Adrenal gland (tissue), 12 donors: ENCODE results near the gene COMMD1. TPM values are rescaled to one million over a fixed set of nuclear protein-coding genes. Genes with fewer than 3 reads are reported as not detected.
"Not testable (repeated sequence)": the region's sequence is repeated elsewhere in the genome, so short reads cannot be mapped to it uniquely, and the experiment has no call there.

Experiments
- DNase-seq, 7 donors: peaks; one replicate each; pipeline ENCODE4 v3.0.0-alpha.2; 2019 to 2020
- H3K27ac ChIP-seq, 5 donors: fragments of 200-600 bp; sonication (generic) in 4 of 5; 1 replicate in 3 of 5; 2 replicates in 2 of 5; pipeline versions ENCODE4 v1.5.1 to v1.8.0; 2016 to 2020; ENCODE audit warnings: mild to moderate bottlenecking in 1 of 5
- H3K27me3 ChIP-seq: fragments of 200-600 bp; 2 replicates; pipeline ENCODE4 v1.8.0; 2021
- H3K36me3 ChIP-seq, 2 donors: fragments of 200-600 bp; replicated peaks in 1 of 2; 1 replicate in 1 of 2; 2 replicates in 1 of 2; pipeline versions ENCODE4 v1.5.1 to v1.8.0; 2018 to 2022
- H3K4me1 ChIP-seq, 2 donors: fragments of 200-600 bp; replicated peaks in 1 of 2; 1 replicate in 1 of 2; 2 replicates in 1 of 2; pipeline versions ENCODE4 v1.5.1 to v1.8.0; 2018 to 2021
- H3K4me3 ChIP-seq, 4 donors: fragments of 200-600 bp; sonication (generic) in 3 of 4; one replicate each; pipeline ENCODE4 v1.5.1; 2016 to 2018
- H3K9me3 ChIP-seq, 3 donors: fragments of 200-600 bp; sonication (generic) in 1 of 3; replicated peaks in 1 of 3; 1 replicate in 2 of 3; 2 replicates in 1 of 3; pipeline versions ENCODE4 v1.5.1 to v1.8.0; 2016 to 2021
- POLR2A ChIP-seq, 2 donors: fragments of 450-650 bp; IDR thresholded peaks; one replicate each; pipeline ENCODE4 v1.6.1; 2017; ENCODE audit warnings: antibody characterized with exemption in 2 of 2, mild to moderate bottlenecking in 2 of 2, moderate library complexity in 1 of 2
- WGBS, 4 donors: extraction: QIAGEN DNeasy Blood & Tissue Kit in 2 of 4; methylation state at CpG; one replicate each; pipeline versions ENCODE4 v1.1.5 to v1.1.7; 2013 to 2017; 5-methylcytosine and 5-hydroxymethylcytosine counted together
- intact Hi-C, 2 donors: fragments of 100-400 bp; cut with DNase I; formaldehyde crosslinking; loops; one replicate each; pipeline versions ENCODE4 v1.14.1 to v1.15.0; 2022 to 2023
- polyA plus RNA-seq, 3 donors: library from polyadenylated mRNA; stranded (reverse); fragments of 200-250 nt in 2 of 3; fragments of 350-450 nt in 1 of 3; fragmentation: Illumina TruSeq in 1 of 3; extraction: RNeasy Lipid Tissue Mini Kit (QIAGEN cat#74804) in 1 of 3; gene quantifications; one replicate each; pipeline ENCODE4 v1.2.3, GENCODE V29; 2013 to 2014
- total RNA-seq, 9 donors: library from RNA; depleted of rRNA in 4 of 9; stranded (reverse); fragments of >200 nt in 4 of 9; fragments of 120-200 nt in 1 of 9; fragmentation: NEBNext Ultra II Directional in 1 of 9; extraction: Animal tissue kit (Norgen Biotek cat#: 25700) in 1 of 9; gene quantifications; one replicate each; pipeline versions ENCODE4 v1.1.0 to v1.2.4, GENCODE V29; 2013 to 2023
- TF ChIP-seq, protein P1 (sequence below), 6 experiments: fragments of 450-650 bp in 4 of 6; fragments of 200-600 bp in 2 of 6; sonication (generic) in 1 of 6; IDR thresholded peaks; 1 replicate in 5 of 6; 2 replicates in 1 of 6; pipeline versions ENCODE4 v1.5.1 to v1.8.0; 2016 to 2021; ENCODE audit warnings: antibody characterized with exemption in 6 of 6, mild to moderate bottlenecking in 2 of 6, moderate library complexity in 1 of 6
- donor health status: healthy with polysubstance abuse.
- donor health status: Bipolar disorder and iron deficiency.
- donor health status: DM: yes; HTN: yes; CAD: no.
- donor health status: DM: no; HTN: no; CAD: no.
- donor health status: DM: no; HTN: no; CAD: no.
- donor health status: DM: yes; HTN: yes; CAD: no.

COMMD1 gene
- total and polyA plus RNA-seq, 12 donors = 35.5 to 89.9 (median 55.4) TPM

- WGBS, 4 donors = 78 to 83% (median 81%) methylated on average over 3 to 6 of the region's 6 CpGs
- intact Hi-C loops = no loop called here
- H3K27me3 ChIP-seq = no peaks in the 10 kb centered on the region
- H3K4me3 ChIP-seq = no peak overlapping the region
- H3K27ac ChIP-seq = no peak overlapping the region
- H3K4me1 ChIP-seq = no peaks in the 10 kb centered on the region
- H3K36me3 ChIP-seq = no peaks in the 10 kb centered on the region
- H3K9me3 ChIP-seq = no peaks in the 10 kb centered on the region
- DNase-seq = no peak
- TF ChIP-seq POLR2A (IDR thresholded peaks at IDR 0.05) = no peak
- TF ChIP-seq, protein P1, sequence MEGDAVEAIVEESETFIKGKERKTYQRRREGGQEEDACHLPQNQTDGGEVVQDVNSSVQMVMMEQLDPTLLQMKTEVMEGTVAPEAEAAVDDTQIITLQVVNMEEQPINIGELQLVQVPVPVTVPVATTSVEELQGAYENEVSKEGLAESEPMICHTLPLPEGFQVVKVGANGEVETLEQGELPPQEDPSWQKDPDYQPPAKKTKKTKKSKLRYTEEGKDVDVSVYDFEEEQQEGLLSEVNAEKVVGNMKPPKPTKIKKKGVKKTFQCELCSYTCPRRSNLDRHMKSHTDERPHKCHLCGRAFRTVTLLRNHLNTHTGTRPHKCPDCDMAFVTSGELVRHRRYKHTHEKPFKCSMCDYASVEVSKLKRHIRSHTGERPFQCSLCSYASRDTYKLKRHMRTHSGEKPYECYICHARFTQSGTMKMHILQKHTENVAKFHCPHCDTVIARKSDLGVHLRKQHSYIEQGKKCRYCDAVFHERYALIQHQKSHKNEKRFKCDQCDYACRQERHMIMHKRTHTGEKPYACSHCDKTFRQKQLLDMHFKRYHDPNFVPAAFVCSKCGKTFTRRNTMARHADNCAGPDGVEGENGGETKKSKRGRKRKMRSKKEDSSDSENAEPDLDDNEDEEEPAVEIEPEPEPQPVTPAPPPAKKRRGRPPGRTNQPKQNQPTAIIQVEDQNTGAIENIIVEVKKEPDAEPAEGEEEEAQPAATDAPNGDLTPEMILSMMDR (IDR thresholded peaks at IDR 0.05) = no peak
Measured at GRCh38 chr2:62156861-62157496, 251.5 kb downstream of the COMMD1 start.

DNA sequence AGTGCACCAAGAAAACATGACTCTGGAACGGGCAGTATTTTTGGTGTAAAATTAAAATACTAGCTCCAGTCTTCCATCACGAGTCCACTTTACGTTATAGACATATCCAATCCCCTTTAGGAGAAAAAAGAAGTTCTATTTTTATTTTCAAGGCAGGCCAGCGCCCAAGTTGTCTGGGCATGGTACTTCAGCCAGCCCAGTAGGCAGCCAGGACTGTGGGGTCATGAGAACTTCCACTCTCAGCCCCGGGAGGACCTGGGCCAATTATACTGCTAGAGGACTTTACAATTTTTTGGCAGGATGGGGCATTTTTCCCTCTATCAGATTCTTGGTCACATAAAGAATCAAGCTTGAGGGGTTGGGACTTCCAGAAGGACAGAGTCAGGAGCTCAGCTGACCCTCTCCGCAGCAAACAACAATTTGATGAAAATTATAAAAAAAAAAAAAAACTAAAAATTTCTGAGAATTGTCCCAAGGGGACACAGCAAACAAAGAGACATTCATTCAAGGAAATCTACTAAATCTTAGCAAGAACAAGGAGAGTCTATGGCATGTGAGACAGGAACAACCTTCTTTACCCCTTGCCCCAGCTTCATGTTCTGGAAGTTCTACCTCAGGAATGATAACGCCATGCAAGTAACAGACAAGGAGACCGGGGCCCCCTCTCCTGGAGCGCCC lies 253.1 kb downstream of the COMMD1 start:
- H3K27me3 ChIP-seq = no peaks in the 10 kb centered on the region
- no peak for TF ChIP-seq POLR2A (IDR thresholded peaks at IDR 0.05)
- TF ChIP-seq, protein P1 (IDR thresholded peaks at IDR 0.05) = no peak
- no peaks in the 10 kb centered on the region for H3K36me3 ChIP-seq
- DNase-seq = no peak
- no peaks in the 10 kb centered on the region for H3K4me1 ChIP-seq
- intact Hi-C loops = no loop called here
- WGBS, 4 donors = 85 to 93% (median 91%) methylated on average over 9 of the region's 9 CpGs
- H3K9me3 ChIP-seq = no peaks in the 10 kb centered on the region
- H3K27ac ChIP-seq = no peak overlapping the region
- no peak overlapping the region for H3K4me3 ChIP-seq

DNA sequence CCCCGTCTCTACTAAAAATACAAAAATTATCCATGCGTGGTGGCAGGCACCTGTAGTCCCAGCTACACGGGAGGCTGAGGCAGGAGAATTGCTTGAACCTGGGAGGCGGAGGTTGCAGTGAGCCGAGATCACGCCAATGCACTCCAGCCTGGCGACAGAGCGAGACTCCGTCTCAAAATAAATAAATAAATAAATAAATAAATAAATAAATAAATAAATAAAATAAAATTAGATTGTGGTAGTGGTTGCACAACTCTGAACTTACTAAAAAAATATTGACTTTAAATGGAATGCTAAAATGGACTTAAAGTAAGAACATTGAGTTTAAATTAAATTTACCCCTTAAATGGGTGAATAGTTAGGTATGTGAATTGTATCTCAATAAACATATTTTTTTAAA lies 255.2 kb downstream of the COMMD1 start:
- H3K9me3 ChIP-seq, H3K27ac ChIP-seq, H3K27me3 ChIP-seq, H3K36me3 ChIP-seq, H3K4me3 ChIP-seq, DNase-seq, H3K4me1 ChIP-seq, intact Hi-C loops: not testable (repeated sequence)
- WGBS, 4 donors = 94 to 99% (median 97%) methylated on average over 9 of the region's 9 CpGs

GRCh38 chr2:62163106-62163831 lies 257.8 kb downstream of the COMMD1 start:
- Histone ChIP-seq H3K27ac (no peak overlapping the region), H3K27me3 (no peaks in the 10 kb centered on the region), H3K36me3 (no peaks in the 10 kb centered on the region), H3K4me1 (no peaks in the 10 kb centered on the region), H3K9me3 (no peaks in the 10 kb centered on the region), H3K4me3 (no peak overlapping the region)
- 82 to 85% (median 83%) methylated on average over 3 of the region's 3 CpGs for WGBS, 4 donors
- TF ChIP-seq, protein P1 (IDR thresholded peaks at IDR 0.05) = no peak
- intact Hi-C loops = no loop called here
- peak in 1 of 7 donors; percentile 21 for DNase-seq
